HepG2 (cell line): ENCODE results near the gene CDC14B. TPM values are rescaled to one million over a fixed set of nuclear protein-coding genes. Genes with fewer than 3 reads are reported as not detected.

ENCODE experiments used
- AGO2 ChIP-seq: fragments of 200-400 bp; formaldehyde crosslinking; optimal IDR thresholded peaks from 2 replicates; pipeline ENCODE3; 2017; ENCODE audit warnings: mild to moderate bottlenecking, low read depth, low read length, moderate library complexity
- AHR ChIP-seq: IDR thresholded peaks from 2 replicates; pipeline ENCODE4 v1.6.1; 2018; ENCODE audit warnings: missing genetic modification reagents, missing compliant biosample characterization
- EP300 ChIP-seq, 3 experiments: sonication (generic) in 1 of 3; formaldehyde crosslinking in 1 of 3; IDR thresholded peaks; 2 replicates each; pipeline versions ENCODE4 v1.5.1 to v1.6.1; 2011 to 2020; ENCODE audit warnings: low read depth in 2 of 3, low read length in 2 of 3, borderline replicate concordance in 1 of 3, improper control_type of control experiment in 1 of 3, mild to moderate bottlenecking in 1 of 3, missing genetic modification reagents in 1 of 3, moderate library complexity in 1 of 3
- FOXA3 ChIP-seq: IDR thresholded peaks from 2 replicates; pipeline ENCODE4 v1.6.1; 2016; ENCODE audit warnings: missing genetic modification reagents, missing compliant biosample characterization
- NRL ChIP-seq: sonication (generic); formaldehyde crosslinking; IDR thresholded peaks from 2 replicates; pipeline ENCODE4 v1.5.0; 2020; ENCODE audit warnings: missing genetic modification reagents, mild to moderate bottlenecking, moderate library complexity, borderline replicate concordance
- ZFP82 ChIP-seq: sonication (generic); formaldehyde crosslinking; IDR thresholded peaks from 2 replicates; pipeline ENCODE4 v1.5.1; 2020; ENCODE audit warnings: mild to moderate bottlenecking, missing genetic modification reagents, borderline replicate concordance
- ZMYM2 ChIP-seq: sonication (generic); formaldehyde crosslinking; IDR thresholded peaks from 2 replicates; pipeline ENCODE4 v1.8.0; 2022; ENCODE audit warnings: mild to moderate bottlenecking, missing genetic modification reagents
- ZNF230 ChIP-seq: sonication (generic); formaldehyde crosslinking; IDR thresholded peaks from 2 replicates; pipeline ENCODE4 v1.4.0; 2020; ENCODE audit warnings: mild to moderate bottlenecking, missing genetic modification reagents
- ZNF337 ChIP-seq: sonication (generic); formaldehyde crosslinking; IDR thresholded peaks from 2 replicates; pipeline ENCODE4 v1.5.1; 2020; ENCODE audit warnings: missing genetic modification reagents, low read depth, mild to moderate bottlenecking, borderline replicate concordance
- ZNF382 ChIP-seq: sonication (generic); formaldehyde crosslinking; IDR thresholded peaks from 2 replicates; pipeline ENCODE4 v1.5.0; 2020; ENCODE audit warnings: missing genetic modification reagents, mild to moderate bottlenecking, borderline replicate concordance
- ZNF609 ChIP-seq: sonication (generic); formaldehyde crosslinking; IDR thresholded peaks from 2 replicates; pipeline ENCODE4 v1.4.0; 2020; ENCODE audit warnings: mild to moderate bottlenecking, missing genetic modification reagents, borderline replicate concordance
- ZNF788 ChIP-seq: sonication (generic); formaldehyde crosslinking; IDR thresholded peaks from 2 replicates; pipeline ENCODE4 v1.5.0; 2020; ENCODE audit warnings: mild to moderate bottlenecking, missing genetic modification reagents, borderline replicate concordance
- ZNF839 ChIP-seq: sonication (generic); formaldehyde crosslinking; IDR thresholded peaks from 2 replicates; pipeline ENCODE4 v1.4.0; 2020; ENCODE audit warnings: missing genetic modification reagents, mild to moderate bottlenecking, borderline replicate concordance
- polyA plus RNA-seq, 8 experiments: library from polyadenylated mRNA; depleted of rRNA in 3 of 8; stranded (reverse) in 7 of 8; unstranded in 1 of 8; fragments of >200 nt; fragmentation: Illumina TruSeq in 4 of 8; extraction: Trizol in 4 of 8; gene quantifications; 2 replicates each; pipeline versions ENCODE4 v1.2.1 to v1.2.3, GENCODE V29; 2011 to 2016; ENCODE audit warnings: low read depth in 4 of 8, missing spikeins in 1 of 8, mixed read lengths in 1 of 8; ENCODE audit not compliant: insufficient read depth in 1 of 8
- total RNA-seq, 5 experiments: library from RNA; depleted of rRNA; stranded (reverse); fragments of >200 nt; fragmentation: Illumina TruSeq; extraction: Trizol; gene quantifications; 2 replicates each; pipeline ENCODE4 v1.2.3, GENCODE V29; 2016; ENCODE audit warnings: low read depth in 1 of 5
- TF ChIP-seq, protein P1 (sequence below): sonication (generic); formaldehyde crosslinking; IDR thresholded peaks from 2 replicates; pipeline ENCODE4 v1.5.0; 2020; ENCODE audit warnings: missing genetic modification reagents, mild to moderate bottlenecking, borderline replicate concordance
- TF ChIP-seq, protein P2 (sequence below): IDR thresholded peaks from 2 replicates; pipeline ENCODE4 v1.6.1; 2016; ENCODE audit warnings: low read depth, missing genetic modification reagents, missing compliant biosample characterization

Gene CDC14B
- total and polyA plus RNA-seq, 2 of the 13 experiments (the other 11 are each of a cell fraction or from before 2014, with no cell fraction given): 25.8 to 33.3 TPM

DNA sequence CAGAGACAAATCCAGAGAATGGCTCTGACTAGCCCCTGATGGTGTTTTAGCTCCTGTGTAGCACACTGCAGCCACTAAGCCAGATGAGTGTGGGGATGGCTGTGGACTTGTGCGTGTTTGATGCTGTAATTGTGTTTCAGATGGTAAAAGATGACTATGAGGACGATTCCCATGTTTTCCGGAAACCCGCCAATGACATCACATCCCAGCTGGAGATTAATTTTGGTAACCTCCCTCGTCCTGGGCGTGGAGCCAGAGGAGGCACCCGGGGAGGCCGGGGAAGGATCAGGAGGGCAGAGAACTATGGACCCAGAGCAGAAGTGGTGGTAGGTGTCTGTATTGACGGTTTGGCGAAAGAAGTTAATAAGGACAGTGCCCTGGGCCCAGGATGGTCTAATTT lies 131.7 kb downstream of the CDC14B start (continued):
- TF ChIP-seq ZNF839 (CRISPR knock-in tag) (no peak), ZNF609 (CRISPR knock-in tag) (no peak), ZFP82 (CRISPR knock-in tag) (no peak), NRL (no peak), ZNF382 (no peak), AHR (no peak), ZMYM2 (CRISPR knock-in tag) (0 out of 2 replicates have a peak, but pooled peaks have one; percentile 35), ZNF230 (no peak), AGO2 (no peak), ZNF788 (CRISPR knock-in tag) (no peak), EP300 (IDR thresholded peaks at IDR 0.05; ENCODE audit: low read depth in 2 of 2, low read length in 2 of 2) (no peak), EP300 (CRISPR knock-in tag; IDR thresholded peaks at IDR 0.05; ENCODE audit: borderline replicate concordance) (no peak), FOXA3 (CRISPR knock-in tag) (no peak), ZNF337 (CRISPR knock-in tag) (no peak)
- TF ChIP-seq, protein P1, sequence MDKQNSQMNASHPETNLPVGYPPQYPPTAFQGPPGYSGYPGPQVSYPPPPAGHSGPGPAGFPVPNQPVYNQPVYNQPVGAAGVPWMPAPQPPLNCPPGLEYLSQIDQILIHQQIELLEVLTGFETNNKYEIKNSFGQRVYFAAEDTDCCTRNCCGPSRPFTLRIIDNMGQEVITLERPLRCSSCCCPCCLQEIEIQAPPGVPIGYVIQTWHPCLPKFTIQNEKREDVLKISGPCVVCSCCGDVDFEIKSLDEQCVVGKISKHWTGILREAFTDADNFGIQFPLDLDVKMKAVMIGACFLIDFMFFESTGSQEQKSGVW (CRISPR knock-in tag): no peak
- TF ChIP-seq, protein P2, sequence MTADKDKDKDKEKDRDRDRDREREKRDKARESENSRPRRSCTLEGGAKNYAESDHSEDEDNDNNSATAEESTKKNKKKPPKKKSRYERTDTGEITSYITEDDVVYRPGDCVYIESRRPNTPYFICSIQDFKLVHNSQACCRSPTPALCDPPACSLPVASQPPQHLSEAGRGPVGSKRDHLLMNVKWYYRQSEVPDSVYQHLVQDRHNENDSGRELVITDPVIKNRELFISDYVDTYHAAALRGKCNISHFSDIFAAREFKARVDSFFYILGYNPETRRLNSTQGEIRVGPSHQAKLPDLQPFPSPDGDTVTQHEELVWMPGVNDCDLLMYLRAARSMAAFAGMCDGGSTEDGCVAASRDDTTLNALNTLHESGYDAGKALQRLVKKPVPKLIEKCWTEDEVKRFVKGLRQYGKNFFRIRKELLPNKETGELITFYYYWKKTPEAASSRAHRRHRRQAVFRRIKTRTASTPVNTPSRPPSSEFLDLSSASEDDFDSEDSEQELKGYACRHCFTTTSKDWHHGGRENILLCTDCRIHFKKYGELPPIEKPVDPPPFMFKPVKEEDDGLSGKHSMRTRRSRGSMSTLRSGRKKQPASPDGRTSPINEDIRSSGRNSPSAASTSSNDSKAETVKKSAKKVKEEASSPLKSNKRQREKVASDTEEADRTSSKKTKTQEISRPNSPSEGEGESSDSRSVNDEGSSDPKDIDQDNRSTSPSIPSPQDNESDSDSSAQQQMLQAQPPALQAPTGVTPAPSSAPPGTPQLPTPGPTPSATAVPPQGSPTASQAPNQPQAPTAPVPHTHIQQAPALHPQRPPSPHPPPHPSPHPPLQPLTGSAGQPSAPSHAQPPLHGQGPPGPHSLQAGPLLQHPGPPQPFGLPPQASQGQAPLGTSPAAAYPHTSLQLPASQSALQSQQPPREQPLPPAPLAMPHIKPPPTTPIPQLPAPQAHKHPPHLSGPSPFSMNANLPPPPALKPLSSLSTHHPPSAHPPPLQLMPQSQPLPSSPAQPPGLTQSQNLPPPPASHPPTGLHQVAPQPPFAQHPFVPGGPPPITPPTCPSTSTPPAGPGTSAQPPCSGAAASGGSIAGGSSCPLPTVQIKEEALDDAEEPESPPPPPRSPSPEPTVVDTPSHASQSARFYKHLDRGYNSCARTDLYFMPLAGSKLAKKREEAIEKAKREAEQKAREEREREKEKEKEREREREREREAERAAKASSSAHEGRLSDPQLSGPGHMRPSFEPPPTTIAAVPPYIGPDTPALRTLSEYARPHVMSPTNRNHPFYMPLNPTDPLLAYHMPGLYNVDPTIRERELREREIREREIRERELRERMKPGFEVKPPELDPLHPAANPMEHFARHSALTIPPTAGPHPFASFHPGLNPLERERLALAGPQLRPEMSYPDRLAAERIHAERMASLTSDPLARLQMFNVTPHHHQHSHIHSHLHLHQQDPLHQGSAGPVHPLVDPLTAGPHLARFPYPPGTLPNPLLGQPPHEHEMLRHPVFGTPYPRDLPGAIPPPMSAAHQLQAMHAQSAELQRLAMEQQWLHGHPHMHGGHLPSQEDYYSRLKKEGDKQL (CRISPR knock-in tag): no peak
